HepG2 (cell line): Measurements from ENCODE around the gene AGER. TPM values are rescaled to one million over a fixed set of nuclear protein-coding genes. Genes with fewer than 3 reads are reported as not detected.
A peak's percentile ranks its signal among the peaks of the same experiment; 100 is the strongest.

Source experiments
- ELF4 ChIP-seq: sonication (generic); formaldehyde crosslinking; IDR thresholded peaks from 2 replicates; pipeline ENCODE4 v1.5.0; 2020; ENCODE audit warnings: missing genetic modification reagents, mild to moderate bottlenecking, moderate library complexity, borderline replicate concordance
- HOXA7 ChIP-seq: sonication (generic); formaldehyde crosslinking; IDR thresholded peaks from 2 replicates; pipeline ENCODE4 v1.8.1; 2022; ENCODE audit warnings: mild to moderate bottlenecking, missing genetic modification reagents, moderate library complexity
- PPARG ChIP-seq: conservative IDR thresholded peaks from 2 replicates; pipeline ENCODE4 v1.6.1; 2016; ENCODE audit warnings: missing biosample characterization, missing genetic modification reagents
- SAFB2 ChIP-seq: sonication (generic); formaldehyde crosslinking; IDR thresholded peaks from 2 replicates; pipeline ENCODE4 v1.5.1; 2020; ENCODE audit warnings: missing genetic modification reagents, low read depth, mild to moderate bottlenecking, borderline replicate concordance
- SKI ChIP-seq: fragments of 450-650 bp; IDR thresholded peaks from one replicate; pipeline ENCODE4 v1.6.1; 2018; ENCODE audit warnings: mild to moderate bottlenecking; ENCODE audit not compliant: partially characterized antibody
- SUZ12 ChIP-seq: fragments of 150-350 bp; IDR thresholded peaks from 2 replicates; pipeline ENCODE4 v1.6.1; 2014; ENCODE audit warnings: low read depth, low read length
- ZFAT ChIP-seq: sonication (generic); formaldehyde crosslinking; conservative IDR thresholded peaks from 2 replicates; pipeline ENCODE4 v1.8.1; 2023; ENCODE audit warnings: missing genetic modification reagents, inconsistent platforms
- ZNF225 ChIP-seq: sonication (generic); formaldehyde crosslinking; IDR thresholded peaks from 2 replicates; pipeline ENCODE4 v1.4.0; 2020; ENCODE audit warnings: mild to moderate bottlenecking, missing genetic modification reagents
- ZNF24 ChIP-seq: fragments of 450-650 bp; IDR thresholded peaks from 2 replicates; pipeline ENCODE4 v1.6.1; 2017; ENCODE audit warnings: antibody characterized with exemption, mild to moderate bottlenecking
- ZNF441 ChIP-seq: sonication (generic); formaldehyde crosslinking; IDR thresholded peaks from 2 replicates; pipeline ENCODE4 v1.7.0; 2021; ENCODE audit warnings: missing genetic modification reagents, borderline replicate concordance
- ZNF703 ChIP-seq: sonication (generic); formaldehyde crosslinking; IDR thresholded peaks from 2 replicates; pipeline ENCODE4 v1.5.1; 2020; ENCODE audit warnings: missing genetic modification reagents, mild to moderate bottlenecking, moderate library complexity, borderline replicate concordance
- ZNF841 ChIP-seq: sonication (generic); formaldehyde crosslinking; IDR thresholded peaks from 2 replicates; pipeline ENCODE4 v1.8.1; 2023; ENCODE audit warnings: missing genetic modification reagents, borderline replicate concordance
- ZSCAN20 ChIP-seq: sonication (generic); formaldehyde crosslinking; IDR thresholded peaks from 2 replicates; pipeline ENCODE4 v1.4.0; 2020; ENCODE audit warnings: missing genetic modification reagents, mild to moderate bottlenecking, borderline replicate concordance
- polyA plus RNA-seq, 8 experiments: library from polyadenylated mRNA; depleted of rRNA in 3 of 8; stranded (reverse) in 7 of 8; unstranded in 1 of 8; fragments of >200 nt; fragmentation: Illumina TruSeq in 4 of 8; extraction: Trizol in 4 of 8; gene quantifications; 2 replicates each; pipeline versions ENCODE4 v1.2.1 to v1.2.3, GENCODE V29; 2011 to 2016; ENCODE audit warnings: low read depth in 4 of 8, missing spikeins in 1 of 8, mixed read lengths in 1 of 8; ENCODE audit not compliant: insufficient read depth in 1 of 8
- total RNA-seq, 5 experiments: library from RNA; depleted of rRNA; stranded (reverse); fragments of >200 nt; fragmentation: Illumina TruSeq; extraction: Trizol; gene quantifications; 2 replicates each; pipeline ENCODE4 v1.2.3, GENCODE V29; 2016; ENCODE audit warnings: low read depth in 1 of 5
- TF ChIP-seq, protein P1 (sequence below): sonication (generic); formaldehyde crosslinking; IDR thresholded peaks from 2 replicates; pipeline ENCODE4 v1.4.0; 2020; ENCODE audit warnings: missing genetic modification reagents
- TF ChIP-seq, protein P2 (sequence below): sonication (generic); formaldehyde crosslinking; IDR thresholded peaks from 2 replicates; pipeline ENCODE4 v1.5.0; 2020; ENCODE audit warnings: mild to moderate bottlenecking, missing genetic modification reagents, borderline replicate concordance
- TF ChIP-seq, protein P3 (sequence below): conservative IDR thresholded peaks from 2 replicates; pipeline ENCODE4 v1.6.1; 2018; ENCODE audit warnings: missing genetic modification reagents
- TF ChIP-seq, protein P4 (sequence below): sonication (generic); formaldehyde crosslinking; IDR thresholded peaks from 2 replicates; pipeline ENCODE4 v1.4.0; 2020; ENCODE audit warnings: missing genetic modification reagents, borderline replicate concordance
- TF ChIP-seq, protein P5 (sequence below): sonication (generic); formaldehyde crosslinking; IDR thresholded peaks from 2 replicates; pipeline ENCODE4 v1.4.0; 2020; ENCODE audit warnings: missing genetic modification reagents

AGER gene
- total and polyA plus RNA-seq, 2 of the 13 experiments (the other 11 are each of a cell fraction or from before 2014, with no cell fraction given) = 1.9 to 5.1 TPM

DNA sequence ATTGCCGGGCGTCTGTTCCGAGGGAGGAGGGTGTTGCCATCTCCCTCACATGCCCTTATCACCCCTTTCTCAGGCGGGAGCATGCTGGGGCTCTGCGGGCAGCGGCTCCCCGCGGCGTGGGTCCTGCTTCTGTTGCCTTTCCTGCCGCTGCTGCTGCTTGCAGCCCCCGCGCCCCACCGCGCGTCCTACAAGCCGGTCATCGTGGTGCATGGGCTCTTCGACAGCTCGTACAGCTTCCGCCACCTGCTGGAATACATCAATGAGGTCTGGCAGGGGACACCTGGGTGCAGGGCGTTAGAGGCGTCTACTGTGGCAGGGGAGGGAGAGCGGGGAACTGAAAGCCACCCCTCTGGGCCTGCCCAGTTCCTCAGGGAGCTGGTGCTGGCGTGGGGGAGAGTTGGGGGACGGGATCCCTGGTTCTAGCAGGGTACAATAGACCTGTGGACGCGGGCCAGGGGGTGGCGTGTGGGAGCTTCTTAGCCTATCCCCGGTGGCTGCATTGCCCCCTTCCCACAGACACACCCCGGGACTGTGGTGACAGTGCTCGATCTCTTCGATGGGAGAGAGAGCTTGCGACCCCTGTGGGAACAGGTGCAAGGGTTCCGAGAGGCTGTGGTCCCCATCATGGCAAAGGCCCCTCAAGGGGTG, 29.4 kb downstream of the AGER start (continued):
- TF ChIP-seq, protein P1, sequence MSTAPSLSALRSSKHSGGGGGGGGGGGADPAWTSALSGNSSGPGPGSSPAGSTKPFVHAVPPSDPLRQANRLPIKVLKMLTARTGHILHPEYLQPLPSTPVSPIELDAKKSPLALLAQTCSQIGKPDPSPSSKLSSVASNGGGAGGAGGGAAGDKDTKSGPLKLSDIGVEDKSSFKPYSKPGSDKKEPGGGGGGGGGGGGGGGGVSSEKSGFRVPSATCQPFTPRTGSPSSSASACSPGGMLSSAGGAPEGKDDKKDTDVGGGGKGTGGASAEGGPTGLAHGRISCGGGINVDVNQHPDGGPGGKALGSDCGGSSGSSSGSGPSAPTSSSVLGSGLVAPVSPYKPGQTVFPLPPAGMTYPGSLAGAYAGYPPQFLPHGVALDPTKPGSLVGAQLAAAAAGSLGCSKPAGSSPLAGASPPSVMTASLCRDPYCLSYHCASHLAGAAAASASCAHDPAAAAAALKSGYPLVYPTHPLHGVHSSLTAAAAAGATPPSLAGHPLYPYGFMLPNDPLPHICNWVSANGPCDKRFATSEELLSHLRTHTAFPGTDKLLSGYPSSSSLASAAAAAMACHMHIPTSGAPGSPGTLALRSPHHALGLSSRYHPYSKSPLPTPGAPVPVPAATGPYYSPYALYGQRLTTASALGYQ (CRISPR knock-in tag) = no peak
- TF ChIP-seq ZNF841 (CRISPR knock-in tag) = no peak
- peak; percentile 18; the same call in 1 of the 2 replicates for TF ChIP-seq ZNF225 (CRISPR knock-in tag)
- TF ChIP-seq, protein P2, sequence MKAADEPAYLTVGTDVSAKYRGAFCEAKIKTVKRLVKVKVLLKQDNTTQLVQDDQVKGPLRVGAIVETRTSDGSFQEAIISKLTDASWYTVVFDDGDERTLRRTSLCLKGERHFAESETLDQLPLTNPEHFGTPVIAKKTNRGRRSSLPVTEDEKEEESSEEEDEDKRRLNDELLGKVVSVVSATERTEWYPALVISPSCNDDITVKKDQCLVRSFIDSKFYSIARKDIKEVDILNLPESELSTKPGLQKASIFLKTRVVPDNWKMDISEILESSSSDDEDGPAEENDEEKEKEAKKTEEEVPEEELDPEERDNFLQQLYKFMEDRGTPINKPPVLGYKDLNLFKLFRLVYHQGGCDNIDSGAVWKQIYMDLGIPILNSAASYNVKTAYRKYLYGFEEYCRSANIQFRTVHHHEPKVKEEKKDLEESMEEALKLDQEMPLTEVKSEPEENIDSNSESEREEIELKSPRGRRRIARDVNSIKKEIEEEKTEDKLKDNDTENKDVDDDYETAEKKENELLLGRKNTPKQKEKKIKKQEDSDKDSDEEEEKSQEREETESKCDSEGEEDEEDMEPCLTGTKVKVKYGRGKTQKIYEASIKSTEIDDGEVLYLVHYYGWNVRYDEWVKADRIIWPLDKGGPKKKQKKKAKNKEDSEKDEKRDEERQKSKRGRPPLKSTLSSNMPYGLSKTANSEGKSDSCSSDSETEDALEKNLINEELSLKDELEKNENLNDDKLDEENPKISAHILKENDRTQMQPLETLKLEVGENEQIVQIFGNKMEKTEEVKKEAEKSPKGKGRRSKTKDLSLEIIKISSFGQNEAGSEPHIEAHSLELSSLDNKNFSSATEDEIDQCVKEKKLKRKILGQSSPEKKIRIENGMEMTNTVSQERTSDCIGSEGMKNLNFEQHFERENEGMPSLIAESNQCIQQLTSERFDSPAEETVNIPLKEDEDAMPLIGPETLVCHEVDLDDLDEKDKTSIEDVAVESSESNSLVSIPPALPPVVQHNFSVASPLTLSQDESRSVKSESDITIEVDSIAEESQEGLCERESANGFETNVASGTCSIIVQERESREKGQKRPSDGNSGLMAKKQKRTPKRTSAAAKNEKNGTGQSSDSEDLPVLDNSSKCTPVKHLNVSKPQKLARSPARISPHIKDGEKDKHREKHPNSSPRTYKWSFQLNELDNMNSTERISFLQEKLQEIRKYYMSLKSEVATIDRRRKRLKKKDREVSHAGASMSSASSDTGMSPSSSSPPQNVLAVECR (CRISPR knock-in tag) = peak; percentile 76
- TF ChIP-seq ZSCAN20 (CRISPR knock-in tag) = no peak
- no peak for TF ChIP-seq SAFB2
- 0 out of 2 replicates have a peak, but pooled peaks have one; percentile 10 for TF ChIP-seq PPARG (CRISPR knock-in tag)
- TF ChIP-seq SKI = no peak
- no peak; the same call in 1 of the 2 replicates for TF ChIP-seq ELF4
- TF ChIP-seq, protein P3, sequence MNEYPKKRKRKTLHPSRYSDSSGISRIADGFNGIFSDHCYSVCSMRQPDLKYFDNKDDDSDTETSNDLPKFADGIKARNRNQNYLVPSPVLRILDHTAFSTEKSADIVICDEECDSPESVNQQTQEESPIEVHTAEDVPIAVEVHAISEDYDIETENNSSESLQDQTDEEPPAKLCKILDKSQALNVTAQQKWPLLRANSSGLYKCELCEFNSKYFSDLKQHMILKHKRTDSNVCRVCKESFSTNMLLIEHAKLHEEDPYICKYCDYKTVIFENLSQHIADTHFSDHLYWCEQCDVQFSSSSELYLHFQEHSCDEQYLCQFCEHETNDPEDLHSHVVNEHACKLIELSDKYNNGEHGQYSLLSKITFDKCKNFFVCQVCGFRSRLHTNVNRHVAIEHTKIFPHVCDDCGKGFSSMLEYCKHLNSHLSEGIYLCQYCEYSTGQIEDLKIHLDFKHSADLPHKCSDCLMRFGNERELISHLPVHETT (CRISPR knock-in tag) = no peak
- TF ChIP-seq ZNF703 (CRISPR knock-in tag) = no peak
- TF ChIP-seq ZNF24 = no peak
- TF ChIP-seq SUZ12 = no peak
- no peak for TF ChIP-seq ZFAT (CRISPR knock-in tag)
- TF ChIP-seq, protein P4, sequence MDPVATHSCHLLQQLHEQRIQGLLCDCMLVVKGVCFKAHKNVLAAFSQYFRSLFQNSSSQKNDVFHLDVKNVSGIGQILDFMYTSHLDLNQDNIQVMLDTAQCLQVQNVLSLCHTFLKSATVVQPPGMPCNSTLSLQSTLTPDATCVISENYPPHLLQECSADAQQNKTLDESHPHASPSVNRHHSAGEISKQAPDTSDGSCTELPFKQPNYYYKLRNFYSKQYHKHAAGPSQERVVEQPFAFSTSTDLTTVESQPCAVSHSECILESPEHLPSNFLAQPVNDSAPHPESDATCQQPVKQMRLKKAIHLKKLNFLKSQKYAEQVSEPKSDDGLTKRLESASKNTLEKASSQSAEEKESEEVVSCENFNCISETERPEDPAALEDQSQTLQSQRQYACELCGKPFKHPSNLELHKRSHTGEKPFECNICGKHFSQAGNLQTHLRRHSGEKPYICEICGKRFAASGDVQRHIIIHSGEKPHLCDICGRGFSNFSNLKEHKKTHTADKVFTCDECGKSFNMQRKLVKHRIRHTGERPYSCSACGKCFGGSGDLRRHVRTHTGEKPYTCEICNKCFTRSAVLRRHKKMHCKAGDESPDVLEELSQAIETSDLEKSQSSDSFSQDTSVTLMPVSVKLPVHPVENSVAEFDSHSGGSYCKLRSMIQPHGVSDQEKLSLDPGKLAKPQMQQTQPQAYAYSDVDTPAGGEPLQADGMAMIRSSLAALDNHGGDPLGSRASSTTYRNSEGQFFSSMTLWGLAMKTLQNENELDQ (CRISPR knock-in tag) = no peak
- TF ChIP-seq ZNF441 (CRISPR knock-in tag) = 0 out of 2 replicates have a peak, but pooled peaks have one; percentile 10
- TF ChIP-seq HOXA7 (CRISPR knock-in tag) = 0 out of 2 replicates have a peak, but pooled peaks have one; percentile 66
- TF ChIP-seq, protein P5, sequence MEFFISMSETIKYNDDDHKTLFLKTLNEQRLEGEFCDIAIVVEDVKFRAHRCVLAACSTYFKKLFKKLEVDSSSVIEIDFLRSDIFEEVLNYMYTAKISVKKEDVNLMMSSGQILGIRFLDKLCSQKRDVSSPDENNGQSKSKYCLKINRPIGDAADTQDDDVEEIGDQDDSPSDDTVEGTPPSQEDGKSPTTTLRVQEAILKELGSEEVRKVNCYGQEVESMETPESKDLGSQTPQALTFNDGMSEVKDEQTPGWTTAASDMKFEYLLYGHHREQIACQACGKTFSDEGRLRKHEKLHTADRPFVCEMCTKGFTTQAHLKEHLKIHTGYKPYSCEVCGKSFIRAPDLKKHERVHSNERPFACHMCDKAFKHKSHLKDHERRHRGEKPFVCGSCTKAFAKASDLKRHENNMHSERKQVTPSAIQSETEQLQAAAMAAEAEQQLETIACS (CRISPR knock-in tag) = 0 out of 2 replicates have a peak, but pooled peaks have one; percentile 1
